ENCODE results near the gene TMEM203. TPM values are rescaled to one million over a fixed set of nuclear protein-coding genes. Genes with fewer than 3 reads are reported as not detected.

TMEM203 gene
- total RNA-seq, 2 donors from 2014 or later = 36.2 to 40.0 TPM

- DNase-seq (no peak), ATAC-seq (no peak)
- intact Hi-C loops (cut with DNase I, micrococcal nuclease) = no loop called here
Measured at GRCh38 chr9:137165250-137165836, 40.1 kb downstream of the TMEM203 start.

GRCh38 chr9:137164370-137165249, 40.8 kb downstream of the TMEM203 start:
- DNase-seq = no peak
- intact Hi-C loops (cut with DNase I, micrococcal nuclease) = no loop called here
- ATAC-seq = no peak

DNA sequence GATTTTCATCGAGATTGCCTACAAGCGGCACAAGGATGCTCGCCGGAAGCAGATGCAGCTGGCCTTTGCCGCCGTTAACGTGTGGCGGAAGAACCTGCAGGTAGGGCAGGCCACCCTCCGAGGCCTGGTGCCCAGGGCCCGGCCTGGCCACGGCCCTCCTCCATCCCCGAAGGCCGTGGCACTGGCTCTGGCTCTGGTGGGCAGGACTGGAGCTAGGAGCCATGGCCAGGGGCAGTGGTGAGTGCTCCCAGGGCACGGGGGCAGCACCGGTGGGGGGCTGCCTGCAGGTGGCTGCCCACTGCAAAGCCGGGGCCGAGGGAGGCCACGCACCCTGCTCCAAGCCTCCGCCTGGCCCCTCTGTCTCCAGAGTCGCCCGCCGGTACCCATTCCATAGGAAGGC, 41.6 kb downstream of the TMEM203 start:
- intact Hi-C loops (cut with DNase I, micrococcal nuclease) = no loop called here
- DNase-seq = no peak

DNA sequence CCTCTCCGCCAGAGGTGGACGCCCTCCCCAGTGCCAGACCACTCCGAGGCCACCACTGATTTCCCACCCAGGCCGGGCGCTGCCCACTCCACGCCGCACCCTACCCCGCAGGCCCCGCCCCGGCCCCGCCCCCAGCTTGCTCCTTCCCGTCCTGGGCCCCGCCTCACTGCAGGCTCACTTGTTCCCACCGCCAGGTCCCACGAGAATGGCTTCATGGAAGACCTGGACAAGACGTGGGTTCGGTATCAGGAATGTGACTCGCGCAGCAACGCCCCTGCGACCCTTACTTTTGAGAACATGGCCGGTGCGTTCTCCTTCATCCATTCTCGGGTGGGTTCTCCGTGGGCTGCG, 42.1 kb downstream of the TMEM203 start:
- intact Hi-C loops (cut with DNase I, micrococcal nuclease) = no loop called here
- ATAC-seq (peak; percentile 21), DNase-seq (no peak)

More for the DNA sequence above, 41.6 kb downstream of the TMEM203 start:
- ATAC-seq = no peak

DNA sequence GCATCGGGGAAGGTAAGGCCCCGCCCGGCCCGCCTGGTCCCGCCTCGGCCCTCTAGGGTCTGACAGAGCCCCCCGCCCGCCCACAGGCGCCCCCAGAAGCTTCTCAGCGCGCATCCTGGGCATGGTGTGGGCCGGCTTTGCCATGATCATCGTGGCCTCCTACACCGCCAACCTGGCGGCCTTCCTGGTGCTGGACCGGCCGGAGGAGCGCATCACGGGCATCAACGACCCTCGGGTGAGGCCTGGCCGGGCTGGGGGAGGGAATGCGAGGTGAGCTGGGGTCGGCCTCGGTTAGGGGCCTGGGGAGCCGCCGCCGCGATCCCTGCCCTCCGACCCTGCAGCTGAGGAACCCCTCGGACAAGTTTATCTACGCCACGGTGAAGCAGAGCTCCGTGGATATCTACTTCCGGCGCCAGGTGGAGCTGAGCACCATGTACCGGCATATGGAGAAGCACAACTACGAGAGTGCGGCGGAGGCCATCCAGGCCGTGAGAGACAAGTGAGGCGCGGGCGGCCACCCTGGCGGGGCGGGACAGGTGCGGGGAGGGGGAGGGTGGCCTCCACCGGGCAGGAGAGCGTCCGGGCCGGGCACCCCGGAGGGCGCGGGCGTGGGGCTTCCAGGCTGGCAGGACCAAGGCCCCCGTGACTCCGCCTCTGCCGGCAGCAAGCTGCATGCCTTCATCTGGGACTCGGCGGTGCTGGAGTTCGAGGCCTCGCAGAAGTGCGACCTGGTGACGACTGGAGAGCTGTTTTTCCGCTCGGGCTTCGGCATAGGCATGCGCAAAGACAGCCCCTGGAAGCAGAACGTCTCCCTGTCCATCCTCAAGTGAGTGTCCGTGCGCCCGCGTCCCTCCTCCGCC, 42.7 kb downstream of the TMEM203 start:
- intact Hi-C loops (cut with DNase I, micrococcal nuclease) = no loop called here
- peak; percentile 53 to 73 for DNase-seq
- peak; percentile 71 for ATAC-seq

GRCh38 chr9:137161558-137162486, 43.6 kb downstream of the TMEM203 start:
- ATAC-seq (peak; percentile 17), DNase-seq (no peak)
- intact Hi-C loops (cut with DNase I, micrococcal nuclease) = no loop called here

DNA sequence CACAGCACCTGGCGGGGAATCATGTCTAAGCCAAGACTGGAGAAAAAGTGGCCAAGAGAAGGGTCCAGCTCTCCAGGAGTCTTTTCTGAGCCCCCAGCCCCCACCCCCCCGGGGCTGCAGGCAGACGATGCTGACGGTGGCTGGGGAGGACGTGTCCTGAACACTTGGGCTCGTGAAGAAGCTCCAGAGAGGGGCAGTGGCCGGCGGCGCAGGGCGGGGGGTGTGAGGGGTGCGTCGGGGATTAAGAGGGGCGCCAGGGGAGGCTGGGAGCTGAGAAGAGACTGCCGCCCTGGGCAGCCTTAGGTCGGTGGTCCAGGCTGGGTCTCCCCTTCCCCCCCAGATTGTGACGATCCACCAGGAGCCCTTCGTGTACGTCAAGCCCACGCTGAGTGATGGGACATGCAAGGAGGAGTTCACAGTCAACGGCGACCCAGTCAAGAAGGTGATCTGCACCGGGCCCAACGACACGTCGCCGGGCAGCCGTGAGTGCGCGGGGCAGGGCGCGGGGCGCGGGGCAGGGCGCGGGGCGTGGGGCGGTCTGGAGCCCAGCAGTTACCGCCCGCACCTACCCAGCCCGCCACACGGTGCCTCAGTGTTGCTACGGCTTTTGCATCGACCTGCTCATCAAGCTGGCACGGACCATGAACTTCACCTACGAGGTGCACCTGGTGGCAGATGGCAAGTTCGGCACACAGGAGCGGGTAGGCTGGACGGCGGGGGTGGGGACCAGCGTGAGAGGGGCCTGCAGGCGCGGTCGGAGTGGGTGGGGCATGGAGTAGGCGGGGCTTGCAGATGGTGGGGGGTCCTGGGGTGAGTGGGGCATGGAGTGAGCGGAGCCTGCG, 44.5 kb downstream of the TMEM203 start:
- intact Hi-C loops (cut with DNase I, micrococcal nuclease) = no loop called here
- no peak for DNase-seq
- no peak for ATAC-seq

GRCh38 chr9:137160054-137160425, 45.4 kb downstream of the TMEM203 start:
- intact Hi-C loops (cut with DNase I, micrococcal nuclease) = no loop called here
- ATAC-seq (no peak), DNase-seq (no peak)

GRCh38 chr9:137159105-137160053, 46.1 kb downstream of the TMEM203 start:
- ATAC-seq (no peak), DNase-seq (no peak)
- intact Hi-C loops (cut with DNase I, micrococcal nuclease) = no loop called here

- intact Hi-C loops (cut with DNase I, micrococcal nuclease) = no loop called here
- peak in 1 of 2 donors; percentile 42 for DNase-seq
- ATAC-seq = no peak
Measured at GRCh38 chr9:137158625-137159024, 46.8 kb downstream of the TMEM203 start.

DNA sequence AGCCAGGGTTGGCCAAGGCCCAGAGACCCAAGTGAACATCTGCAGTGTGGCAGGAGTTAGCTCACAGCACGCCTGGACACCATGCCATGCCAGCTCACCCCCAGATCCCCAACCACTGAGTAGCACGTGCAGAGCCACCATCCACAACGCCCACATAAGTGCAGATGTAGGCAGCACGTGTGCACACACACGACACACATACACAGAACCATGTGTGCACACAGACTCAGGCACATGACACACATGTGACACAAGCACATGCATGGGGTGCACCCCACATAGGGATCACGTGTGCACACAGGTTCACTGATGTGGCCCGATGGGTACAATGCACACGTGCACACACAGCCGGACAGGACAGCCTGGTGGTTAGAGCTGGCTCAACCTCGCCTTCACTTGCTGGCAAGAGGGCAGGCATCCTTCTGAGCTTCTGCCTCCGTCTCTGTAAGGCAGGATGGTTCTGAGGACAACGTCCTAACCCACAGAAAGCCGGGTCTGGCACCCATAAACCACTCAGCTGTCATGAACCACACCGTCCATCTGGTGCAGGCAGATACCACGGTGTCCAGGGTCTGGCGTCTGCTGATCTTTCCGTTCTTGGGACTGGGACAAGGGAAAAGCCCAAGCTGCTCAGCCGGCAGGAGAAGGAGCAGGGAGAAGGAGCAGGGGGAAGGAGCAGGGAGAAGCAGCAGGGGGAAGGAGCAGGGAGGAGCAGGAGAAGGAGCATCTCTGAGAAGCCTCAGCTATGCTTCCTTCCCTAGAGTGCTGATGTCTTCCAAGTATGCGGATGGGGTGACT, 47.6 kb downstream of the TMEM203 start:
- intact Hi-C loops (cut with DNase I, micrococcal nuclease) = no loop called here
- DNase-seq = no peak
- no peak for ATAC-seq

DNA sequence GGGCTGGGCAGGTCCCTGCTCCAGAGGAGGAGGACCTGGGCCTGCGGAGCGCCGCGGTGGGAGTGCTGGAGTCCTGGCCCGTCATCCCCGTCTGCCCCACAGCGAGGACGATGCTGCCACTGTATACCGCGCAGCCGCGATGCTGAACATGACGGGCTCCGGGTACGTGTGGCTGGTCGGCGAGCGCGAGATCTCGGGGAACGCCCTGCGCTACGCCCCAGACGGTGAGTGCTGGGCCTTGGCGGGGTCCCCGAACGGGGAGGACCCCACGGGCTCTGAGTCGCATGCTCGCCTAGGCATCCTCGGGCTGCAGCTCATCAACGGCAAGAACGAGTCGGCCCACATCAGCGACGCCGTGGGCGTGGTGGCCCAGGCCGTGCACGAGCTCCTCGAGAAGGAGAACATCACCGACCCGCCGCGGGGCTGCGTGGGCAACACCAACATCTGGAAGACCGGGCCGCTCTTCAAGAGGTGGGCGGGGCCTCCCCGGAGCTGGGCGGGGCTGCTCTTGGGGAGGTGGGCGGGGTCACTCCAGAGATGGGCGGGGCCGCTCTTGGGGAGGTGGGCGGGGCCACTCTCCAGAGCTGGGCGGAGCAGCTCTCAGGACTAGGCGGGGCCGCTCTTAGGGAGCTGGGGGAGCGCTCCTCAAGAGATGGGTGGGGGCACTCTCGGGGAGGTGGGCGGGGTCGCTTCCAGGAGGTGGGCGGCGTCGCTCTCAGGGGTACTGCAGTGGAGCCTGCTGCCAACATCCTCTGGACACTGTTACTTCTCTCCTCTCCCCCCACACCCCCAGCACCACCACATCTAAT, 48.7 kb downstream of the TMEM203 start:
- DNase-seq = peak in 1 of 2 donors; percentile 62
- intact Hi-C loops (cut with DNase I, micrococcal nuclease) = no loop called here
- peak; percentile 70 for ATAC-seq

Measured in left colon (tissue), 2 donors.